C4-2B (cell line): ENCODE measurements around the gene ACER3.

Source experiments
- CTCF ChIP-seq: fragments of 450-650 bp; conservative IDR thresholded peaks from 2 replicates; pipeline ENCODE4 v1.5.1; 2017; ENCODE audit warnings: mild to moderate bottlenecking
- ZFX ChIP-seq: fragments of 450-650 bp; IDR thresholded peaks from 2 replicates; pipeline ENCODE4 v1.6.1; 2017

- no peak for TF ChIP-seq CTCF
- TF ChIP-seq ZFX: no peak
These were observed 94.9 kb downstream of the ACER3 start for GRCh38 chr11:76955459-76956114.
